GM19468 (cell line): ENCODE results near the gene INSIG2.

Experiments used
- ATAC-seq: cut with Tn5 transposase; IDR thresholded peaks from one replicate; pipeline ENCODE4 v1.9.1; 2021; ENCODE audit warnings: mild to moderate bottlenecking, moderate library complexity, moderate number of reproducible peaks; ENCODE audit not compliant: unreplicated experiment; ENCODE audit errors: extremely low read depth

INSIG2 gene

DNA sequence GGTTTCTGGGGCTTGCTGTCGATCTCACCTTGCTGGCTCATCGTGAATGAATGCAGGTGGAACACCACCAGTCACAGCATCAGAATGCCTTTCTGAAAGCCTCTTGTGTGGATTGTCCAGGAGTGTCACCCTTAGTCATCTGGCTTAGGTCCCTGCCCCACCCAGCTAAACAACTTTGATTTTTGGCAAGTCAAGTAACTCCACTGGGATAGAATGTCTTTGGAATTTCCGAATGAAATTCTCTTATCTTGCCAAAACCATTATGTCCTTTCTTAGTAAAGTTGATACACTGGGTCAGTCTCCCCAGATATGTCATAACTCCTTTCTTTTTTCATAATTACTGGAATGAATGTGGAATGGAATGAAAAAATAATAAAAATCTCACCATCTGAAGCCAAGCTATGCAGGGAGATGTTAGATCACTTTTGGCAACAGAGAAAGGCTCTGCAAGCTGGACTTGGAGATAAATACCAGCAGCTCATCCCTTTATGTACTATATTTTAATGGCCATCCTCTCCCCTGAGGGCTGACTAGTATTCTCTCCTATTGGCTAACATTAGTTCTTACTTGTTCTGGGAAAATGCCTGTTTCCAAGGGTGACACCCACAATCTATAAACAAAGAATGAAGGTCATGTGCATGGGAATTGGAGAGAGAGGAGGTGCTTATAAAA, 35.4 kb downstream of the INSIG2 start:
- no peak for ATAC-seq

DNA sequence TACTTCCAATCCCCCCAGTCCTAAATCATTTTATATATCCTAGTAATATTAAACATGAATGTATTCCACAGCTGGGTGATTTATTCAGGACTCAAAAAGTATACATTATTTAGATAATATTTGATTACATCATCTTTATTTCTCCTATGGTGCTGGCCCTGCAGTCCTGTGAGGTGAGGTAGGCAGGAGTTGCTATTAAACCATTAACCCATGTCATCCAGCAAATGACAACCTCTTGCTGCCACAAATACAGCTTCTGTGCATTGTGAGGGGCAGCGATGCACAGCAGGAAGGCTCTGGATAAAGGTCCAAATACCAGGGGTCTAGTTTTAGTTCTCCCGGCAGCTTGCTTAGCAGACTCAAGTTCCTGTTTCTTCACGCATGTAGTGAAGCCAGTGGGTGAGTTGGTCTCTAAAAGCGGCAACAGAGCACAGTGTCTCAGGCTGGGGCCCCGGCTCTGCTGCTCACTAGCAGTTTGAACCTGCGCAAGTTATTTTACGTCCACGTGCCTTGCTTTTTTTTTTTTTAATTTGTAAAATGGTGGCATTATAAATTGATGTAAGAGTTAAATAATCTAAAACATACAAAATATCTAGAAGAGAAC, 36.1 kb downstream of the INSIG2 start:
- ATAC-seq = no peak

DNA sequence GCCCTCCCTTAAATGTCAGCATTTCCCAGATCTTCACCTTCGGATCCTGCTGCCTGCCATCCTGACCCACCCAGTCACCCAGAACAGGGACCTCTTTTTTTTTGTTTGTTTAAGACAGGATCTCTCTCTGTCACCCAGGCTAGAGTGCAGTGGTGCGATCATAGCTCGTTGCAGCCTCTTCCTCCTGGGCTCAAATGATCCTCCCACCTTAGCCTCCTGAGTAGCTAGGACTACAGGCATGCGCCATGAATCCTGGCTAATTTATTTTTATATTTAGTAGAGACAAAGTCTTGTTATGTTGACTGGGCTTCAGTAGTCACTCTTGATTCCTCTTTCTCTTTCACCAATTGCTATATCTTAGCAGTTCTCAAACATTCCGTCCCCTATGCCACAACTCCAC, 39.0 kb downstream of the INSIG2 start:
- no peak for ATAC-seq

DNA sequence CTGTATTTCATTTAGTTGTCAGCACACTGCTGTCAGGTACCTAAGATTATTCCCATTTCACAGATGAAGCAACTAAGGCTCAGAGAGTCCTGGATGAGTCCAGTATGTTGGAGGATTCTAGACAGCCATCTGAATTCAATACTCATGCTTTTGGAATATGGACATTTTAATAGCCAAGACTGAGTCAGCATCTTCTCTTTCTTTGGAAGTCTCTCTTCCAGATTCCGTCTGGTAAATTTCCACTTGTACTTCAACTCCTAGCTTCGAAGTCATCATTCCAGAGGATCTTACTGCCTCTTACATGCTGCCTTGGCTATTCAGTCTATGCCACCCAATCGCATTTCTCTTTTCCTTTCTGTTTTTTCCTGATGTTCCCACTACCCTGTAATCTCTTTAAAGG, 40.6 kb downstream of the INSIG2 start:
- no peak for ATAC-seq

DNA sequence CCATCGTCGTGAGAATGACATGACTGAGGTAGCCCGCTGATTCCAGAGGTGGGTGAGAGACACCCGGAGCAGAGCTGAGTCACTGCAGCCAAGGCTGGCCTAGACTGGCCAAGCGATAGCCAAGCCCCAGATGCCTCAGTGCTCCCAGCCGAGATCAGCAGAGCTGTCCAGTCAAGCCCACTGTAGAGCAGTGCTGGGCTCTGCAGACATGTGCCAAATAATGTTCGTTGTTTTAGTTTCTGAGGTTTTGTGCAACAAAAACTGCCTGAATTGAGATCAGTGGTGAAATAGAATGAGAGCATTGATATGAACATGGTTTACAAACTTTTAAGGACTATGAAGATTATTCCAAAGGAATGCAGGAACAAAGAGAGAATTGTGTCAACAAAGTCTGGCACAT, 42.1 kb downstream of the INSIG2 start:
- ATAC-seq = no peak

DNA sequence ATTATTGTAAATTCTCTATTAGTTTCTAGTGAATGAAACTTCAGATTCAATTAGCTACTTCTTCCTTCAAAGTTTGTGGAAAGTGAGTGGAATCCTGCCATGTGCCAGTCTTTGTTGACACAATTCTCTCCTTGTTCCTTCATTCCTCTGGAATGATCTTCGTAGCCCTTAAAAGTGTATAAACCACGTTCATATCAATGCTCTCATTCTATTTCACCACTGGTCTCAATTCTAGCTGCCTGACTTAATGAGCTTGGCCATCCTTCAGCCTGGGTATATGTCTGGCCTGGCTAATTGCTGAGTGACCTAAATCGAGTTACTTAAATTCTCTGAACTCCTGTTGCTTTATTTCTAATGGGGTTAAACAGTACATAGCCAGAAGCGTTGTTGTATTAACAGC, 43.5 kb downstream of the INSIG2 start:
- no peak for ATAC-seq

DNA sequence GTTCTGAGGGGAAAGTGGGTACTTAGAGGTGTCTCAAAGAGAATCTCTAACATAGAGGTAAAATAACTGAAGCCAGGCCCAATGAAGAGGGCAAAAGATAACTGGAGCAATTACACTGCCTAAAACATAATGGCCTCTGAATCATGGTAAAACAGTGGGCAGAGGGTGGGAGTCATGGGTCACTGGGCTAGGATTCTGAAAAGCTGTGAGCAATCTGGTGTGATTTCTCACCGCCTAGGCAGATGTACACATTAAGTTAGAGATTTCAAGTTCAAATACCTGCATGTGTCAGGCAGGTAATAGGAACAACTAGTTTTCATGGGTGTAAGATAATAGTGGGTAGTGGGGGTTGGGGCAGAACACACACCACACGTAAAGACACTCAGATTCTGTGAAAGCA, 45.6 kb downstream of the INSIG2 start:
- no peak for ATAC-seq

DNA sequence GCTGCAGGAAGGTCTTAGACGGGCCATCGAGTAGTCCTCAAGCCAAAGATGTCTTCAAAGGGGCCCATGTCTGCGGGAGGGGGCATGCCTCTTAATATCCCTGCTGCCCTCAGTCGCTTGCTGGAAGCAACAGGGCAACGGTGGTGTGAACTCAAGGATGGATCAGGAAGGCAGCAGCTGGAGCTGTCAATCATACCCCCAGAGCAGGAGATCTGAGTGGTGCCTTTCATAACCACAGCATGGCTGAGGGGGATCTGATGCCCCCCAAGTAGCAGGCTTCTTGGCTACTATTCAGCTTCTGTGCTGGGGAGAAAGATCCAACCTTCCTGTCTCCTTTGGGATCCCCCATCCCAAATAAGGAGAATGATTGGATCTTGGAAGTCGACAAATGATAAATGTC, 46.4 kb downstream of the INSIG2 start:
- no peak for ATAC-seq

DNA sequence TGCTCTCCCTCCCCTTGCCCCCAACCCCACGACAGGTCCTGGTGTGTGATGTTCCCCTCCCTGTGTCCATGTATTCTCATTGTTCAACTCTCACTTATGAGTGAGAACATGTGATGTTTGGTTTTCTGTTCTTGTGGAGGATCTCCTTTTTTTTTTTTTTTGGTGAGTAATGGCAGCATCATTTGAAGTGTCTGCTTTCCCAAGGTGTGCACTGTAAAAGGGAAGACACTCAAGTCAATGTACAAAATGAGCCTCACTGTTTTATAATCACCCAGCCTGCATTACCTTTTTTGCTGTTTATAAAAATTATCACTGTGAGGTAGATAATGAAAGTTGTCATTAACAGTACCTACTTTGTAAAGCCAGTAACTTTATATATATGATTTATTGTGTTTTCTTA, 56.9 kb downstream of the INSIG2 start:
- ATAC-seq = no peak

DNA sequence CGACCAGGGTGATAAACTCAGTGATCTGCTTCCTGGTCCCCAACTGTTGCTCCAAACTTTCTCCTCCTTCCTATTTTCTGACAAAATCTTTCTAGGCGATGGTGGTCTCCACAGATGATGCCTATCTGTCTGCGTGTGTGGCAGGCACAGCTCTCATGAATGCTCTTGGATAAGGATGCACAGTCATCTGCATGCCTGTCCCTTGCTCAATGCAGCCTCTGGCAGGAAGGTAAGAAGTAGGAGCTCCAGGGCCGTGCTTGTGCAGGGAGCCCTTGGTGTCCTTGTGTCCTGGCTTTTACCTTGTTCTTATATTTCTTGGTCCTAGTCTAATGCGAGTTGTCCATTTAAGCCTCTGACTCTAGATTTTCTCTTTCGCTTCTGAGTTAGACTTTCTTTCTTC, 57.5 kb downstream of the INSIG2 start:
- no peak for ATAC-seq

DNA sequence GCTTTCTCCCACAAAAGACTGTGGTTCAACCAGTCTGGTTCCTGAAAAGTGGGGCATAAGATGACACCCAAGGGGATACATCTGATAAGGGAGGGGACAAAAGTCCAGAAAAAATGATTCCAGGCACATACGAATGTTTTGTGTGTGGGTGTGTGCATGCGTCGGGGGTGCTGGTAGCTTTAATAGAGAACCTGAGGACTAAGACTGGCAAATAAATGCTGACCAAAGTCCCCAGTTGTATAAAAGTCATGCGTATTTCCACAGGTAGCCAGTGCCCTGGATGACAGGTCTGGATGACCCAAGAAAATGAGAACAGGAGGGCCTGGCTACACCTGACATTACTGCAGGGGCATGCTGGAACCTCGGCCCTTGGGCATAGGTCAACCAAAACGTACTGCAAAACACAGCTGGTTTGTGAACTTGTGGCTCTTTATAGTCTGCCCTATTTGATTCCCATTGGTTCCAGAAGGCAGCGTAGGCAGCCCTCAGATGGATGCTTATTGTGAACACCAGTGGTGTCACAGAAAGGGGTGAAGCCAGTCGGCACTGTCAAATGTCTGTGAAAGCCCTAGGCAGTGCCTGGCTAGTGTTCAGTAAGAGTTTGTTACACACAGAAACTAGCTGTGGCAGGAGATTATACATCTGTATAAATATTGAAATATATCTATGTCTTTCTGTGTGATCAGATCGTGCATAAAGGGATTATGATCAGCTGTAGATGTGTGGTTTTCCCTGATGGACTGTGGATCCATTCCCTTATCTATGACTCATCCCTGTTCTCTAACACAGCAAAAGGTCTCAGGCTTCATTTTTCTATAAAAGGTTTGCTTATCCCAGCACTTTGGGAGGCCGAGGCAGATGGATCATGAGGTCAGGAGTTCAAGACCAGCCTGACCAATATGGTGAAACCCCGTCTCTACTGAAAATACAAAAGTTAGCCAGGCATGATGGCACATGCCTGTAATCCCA, 58.3 kb downstream of the INSIG2 start:
- ATAC-seq = no peak

DNA sequence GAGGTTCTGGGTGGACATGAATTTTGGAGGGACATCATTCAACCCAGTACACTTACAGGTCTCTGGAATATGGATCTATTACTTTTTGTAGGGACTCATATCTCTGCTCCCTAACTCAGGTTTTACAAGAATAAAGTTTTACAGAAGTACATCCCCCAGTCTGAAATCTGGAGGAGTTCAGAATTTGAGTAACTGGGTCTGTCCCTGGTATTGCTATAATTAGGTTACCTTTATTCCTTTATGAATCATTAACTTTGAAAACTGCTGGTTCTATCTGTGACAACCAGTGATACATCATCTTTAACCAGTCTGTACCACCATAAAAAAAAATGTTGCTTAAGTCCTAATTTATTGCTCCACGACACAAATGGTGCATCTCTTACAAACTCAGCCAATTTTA, 59.9 kb downstream of the INSIG2 start:
- no peak for ATAC-seq

DNA sequence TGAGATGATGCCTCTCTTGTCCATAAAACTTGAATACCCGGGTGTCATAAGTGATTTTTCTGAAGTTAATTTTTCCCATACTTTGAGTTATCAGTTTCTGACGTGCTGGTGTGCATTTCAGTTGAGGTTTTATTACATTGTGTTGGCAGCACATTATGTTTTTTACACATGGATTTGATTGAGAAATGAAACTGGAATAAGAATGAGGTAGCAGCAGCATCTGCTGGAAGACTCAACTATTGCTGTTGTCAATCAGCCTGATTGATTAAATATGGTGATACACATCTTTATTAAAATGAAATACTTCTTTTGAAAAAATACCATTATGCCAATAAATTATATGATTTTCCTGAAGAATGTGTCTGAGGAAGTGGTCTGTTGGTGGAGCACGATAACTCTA, 60.5 kb downstream of the INSIG2 start:
- ATAC-seq = no peak

DNA sequence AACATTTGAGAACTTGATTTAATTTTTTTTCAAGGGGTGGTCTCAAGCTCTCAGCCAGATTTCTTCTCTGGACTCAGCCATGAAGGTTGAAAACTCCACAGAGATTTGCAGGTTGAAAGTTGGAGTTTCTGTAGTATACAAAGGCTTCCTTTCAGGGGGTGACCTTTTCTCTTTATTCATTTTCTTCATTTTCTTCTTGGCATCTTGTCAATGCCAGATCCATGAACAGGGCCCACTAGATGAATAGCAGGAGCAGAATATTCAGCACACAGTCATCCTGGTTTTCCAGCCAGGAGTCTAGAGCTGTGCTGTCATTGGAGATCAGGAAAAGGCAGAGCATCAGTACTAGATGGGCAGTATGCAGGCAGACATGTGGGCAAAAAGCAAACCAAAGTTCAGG, 62.0 kb downstream of the INSIG2 start:
- ATAC-seq = no peak

DNA sequence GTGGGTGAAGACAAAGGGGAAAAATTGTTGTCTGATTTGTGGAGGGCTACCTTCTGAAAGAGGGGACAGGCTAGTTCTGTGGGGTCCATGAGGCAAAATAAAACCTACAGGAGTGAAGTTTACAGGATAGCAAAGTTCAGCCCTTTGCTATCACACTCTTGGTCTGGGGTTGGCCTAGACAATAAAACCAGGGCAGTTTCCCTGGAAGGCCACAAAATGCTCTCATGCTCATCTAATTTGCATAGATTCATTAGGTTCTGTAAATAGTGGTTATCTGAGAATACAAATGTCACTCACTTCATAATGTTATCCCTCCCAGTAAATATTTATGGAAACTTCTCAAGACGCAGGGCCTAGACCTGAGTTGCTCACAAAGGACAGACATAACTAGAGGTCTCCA, 63.6 kb downstream of the INSIG2 start:
- no peak for ATAC-seq

DNA sequence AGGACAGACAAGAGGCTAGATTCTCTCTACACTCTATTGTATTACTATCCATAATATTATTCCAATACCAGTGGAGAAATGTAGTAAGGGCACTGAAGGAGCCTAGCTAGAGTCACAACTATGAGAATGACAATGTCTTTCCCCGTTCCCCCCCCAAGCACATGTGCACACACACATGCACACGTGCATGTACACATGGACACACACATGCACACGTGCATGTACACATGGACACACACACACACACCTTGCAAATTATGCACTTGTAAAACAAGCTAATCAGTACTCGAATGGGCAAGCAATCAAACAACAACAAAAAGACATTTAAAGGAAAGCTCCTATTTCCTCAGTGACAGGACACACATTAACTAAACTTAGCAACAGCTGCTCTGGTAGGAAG, 65.2 kb downstream of the INSIG2 start:
- no peak for ATAC-seq

DNA sequence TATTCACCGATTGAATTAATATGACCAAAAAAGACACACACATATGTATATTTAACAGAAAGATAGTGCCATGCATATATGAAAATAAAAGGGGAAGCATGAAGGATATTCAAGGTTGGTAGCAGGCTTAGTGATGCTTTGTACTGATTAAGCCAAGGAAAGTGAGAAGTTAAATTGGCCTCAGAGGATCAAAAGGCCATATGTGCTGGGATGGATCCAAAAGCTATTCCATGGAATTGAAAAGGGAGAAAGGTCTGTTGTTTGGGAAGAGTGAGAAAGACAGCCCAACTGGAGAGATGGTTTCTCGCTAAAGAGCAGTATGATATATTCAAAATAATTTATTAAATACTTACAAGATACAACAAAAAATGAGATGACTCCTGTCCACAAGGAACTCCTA, 65.9 kb downstream of the INSIG2 start:
- no peak for ATAC-seq
